ENCODE data around the gene PNPLA2. TPM values are rescaled to one million over a fixed set of nuclear protein-coding genes. Genes with fewer than 3 reads are reported as not detected.
A peak's percentile ranks its signal among the peaks of the same experiment; 100 is the strongest.

PNPLA2 gene
- total RNA-seq, 1 experiment from 2014 or later = 10.5 TPM

- no peak for DNase-seq (ENCODE audit: low read depth)
Measured at GRCh38 chr11:816433-816779, 2.3 kb upstream of the PNPLA2 start.

DNA sequence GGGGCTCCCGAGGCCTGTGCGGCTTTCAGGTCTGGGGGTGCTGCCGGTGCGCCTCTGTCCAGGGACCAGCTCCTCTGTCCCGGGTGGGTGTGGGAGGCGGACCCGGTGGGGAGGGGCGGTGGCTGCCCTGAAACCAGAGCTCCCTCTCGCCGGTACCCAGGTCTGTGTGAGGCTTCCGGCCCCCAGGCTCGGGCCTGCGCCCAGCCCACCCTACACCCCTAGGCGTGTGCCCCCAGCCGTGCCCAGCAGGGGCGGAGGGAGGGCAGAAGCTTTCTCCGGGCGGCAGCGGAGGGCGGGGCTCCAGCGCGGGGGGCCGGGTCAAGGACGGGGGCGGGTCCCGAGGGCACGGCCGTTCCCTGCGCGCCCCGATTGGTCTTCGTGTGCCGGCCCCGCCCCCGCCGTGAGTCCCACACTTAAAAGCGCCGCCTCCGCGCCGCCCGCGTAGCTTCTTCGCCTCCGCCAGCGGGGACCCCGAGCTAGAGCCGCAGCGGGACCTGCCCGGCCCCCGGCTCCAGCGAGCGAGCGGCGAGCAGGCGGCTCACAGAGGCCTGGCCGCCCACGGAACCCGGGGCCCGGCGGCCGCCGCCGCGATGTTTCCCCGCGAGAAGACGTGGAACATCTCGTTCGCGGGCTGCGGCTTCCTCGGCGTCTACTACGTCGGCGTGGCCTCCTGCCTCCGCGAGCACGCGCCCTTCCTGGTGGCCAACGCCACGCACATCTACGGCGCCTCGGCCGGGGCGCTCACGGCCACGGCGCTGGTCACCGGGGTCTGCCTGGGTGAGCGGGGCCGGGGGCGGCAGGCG, 616 bp downstream of the PNPLA2 start:
- DNase-seq (ENCODE audit: low read depth) = peak; percentile 81

GRCh38 chr11:819943-820649, 1.4 kb downstream of the PNPLA2 start:
- DNase-seq (ENCODE audit: low read depth) = peak; percentile 77

GRCh38 chr11:820655-821511, 2.2 kb downstream of the PNPLA2 start:
- DNase-seq (ENCODE audit: low read depth) = peak; percentile 83

GRCh38 chr11:821512-822371, 3.0 kb downstream of the PNPLA2 start:
- peak; percentile 41 for DNase-seq (ENCODE audit: low read depth)

DNA sequence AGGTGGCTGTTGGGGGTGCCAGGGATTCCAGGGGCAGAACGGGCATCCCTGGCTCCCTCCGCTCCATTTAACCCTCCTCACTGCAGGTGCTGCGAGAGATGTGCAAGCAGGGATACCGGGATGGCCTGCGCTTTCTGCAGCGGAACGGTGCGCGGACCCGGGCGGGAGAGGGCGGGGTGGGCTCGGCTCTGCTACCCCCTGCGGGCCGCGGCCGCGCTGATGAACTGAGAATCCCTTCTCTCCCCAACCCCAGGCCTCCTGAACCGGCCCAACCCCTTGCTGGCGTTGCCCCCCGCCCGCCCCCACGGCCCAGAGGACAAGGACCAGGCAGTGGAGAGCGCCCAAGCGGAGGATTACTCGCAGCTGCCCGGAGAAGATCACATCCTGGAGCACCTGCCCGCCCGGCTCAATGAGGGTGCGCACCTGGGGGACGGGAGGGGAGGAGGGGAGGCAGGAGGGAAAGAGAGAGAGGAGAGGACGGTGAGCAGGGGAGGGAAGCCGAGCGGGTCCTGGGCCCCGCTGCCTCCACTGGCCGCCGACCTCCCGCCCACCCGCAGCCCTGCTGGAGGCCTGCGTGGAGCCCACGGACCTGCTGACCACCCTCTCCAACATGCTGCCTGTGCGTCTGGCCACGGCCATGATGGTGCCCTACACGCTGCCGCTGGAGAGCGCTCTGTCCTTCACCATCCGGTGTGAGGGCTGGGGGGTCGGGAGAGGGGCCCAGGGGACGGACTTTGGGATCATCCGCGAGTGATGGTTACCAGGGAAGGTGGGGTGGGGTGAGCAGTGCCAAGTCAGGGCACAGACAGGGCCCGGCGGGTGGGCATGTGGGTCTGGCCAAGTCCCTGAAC, 5.0 kb downstream of the PNPLA2 start:
- no peak for DNase-seq (ENCODE audit: low read depth)

GRCh38 chr11:824292-824880, 5.7 kb downstream of the PNPLA2 start:
- no peak for DNase-seq (ENCODE audit: low read depth)

- DNase-seq (ENCODE audit: low read depth) = no peak
Measured at GRCh38 chr11:824942-825341, 6.2 kb downstream of the PNPLA2 start.

DNA sequence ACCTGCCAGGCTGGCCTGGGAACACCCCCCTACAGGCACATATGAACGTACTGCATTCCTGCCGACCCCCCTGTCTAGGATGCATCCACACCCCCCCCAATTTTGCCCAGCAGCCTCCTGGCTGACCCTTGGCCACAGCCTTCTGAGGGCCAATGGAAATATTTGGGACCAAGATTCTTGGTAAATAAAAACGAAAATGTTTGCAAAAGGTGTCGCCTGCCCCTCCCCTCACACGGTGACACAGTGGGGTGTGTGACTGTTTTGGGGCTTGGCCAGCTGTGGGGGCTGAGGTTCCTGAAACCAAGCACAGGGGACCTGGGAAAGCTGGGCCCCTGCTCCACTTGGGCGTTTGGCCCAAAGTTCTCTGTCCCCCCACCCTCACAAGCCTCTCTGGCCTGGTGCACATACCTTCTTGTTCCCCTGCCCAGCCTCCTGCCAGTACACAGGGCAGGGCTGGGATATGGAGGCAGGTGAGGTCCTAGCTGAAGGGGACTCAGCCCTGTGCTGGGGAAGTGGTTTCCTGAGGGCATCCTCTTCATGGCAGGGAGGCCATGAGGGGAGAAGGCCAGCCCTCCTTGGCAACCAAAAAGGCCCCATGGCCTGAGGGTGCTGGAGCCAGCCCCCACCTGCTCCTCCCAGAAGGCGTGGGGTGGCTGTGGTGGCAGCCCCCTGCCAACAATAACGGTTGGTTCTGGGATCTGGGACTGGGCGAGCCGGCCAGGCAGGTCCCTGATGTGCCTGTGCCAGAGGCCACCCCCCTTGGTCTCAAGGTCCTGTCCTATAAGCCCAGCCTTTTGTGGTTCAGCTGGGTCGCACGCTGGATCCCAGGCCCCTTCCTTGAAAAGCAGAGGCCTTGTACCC, 6.9 kb downstream of the PNPLA2 start:
- no peak for DNase-seq (ENCODE audit: low read depth)

DNA sequence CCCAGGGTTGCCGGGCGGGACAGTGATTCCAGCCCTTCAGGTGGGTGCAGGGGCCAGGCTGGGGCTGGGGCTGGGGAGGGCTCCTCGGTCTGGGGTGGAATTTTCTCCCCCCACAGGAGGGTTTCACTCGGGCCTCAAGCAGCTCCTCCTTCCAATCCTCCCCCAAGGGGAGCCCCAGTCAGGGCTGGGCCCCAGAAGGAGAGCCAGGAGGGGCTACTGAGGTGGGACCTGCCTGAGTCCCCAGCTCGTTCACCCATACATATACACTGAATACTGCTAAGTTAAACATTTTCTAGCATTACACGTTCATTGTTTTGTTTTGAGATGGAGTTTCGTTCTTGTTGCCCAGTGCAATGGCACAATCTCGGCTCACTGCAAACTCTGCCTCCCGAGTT, 7.5 kb downstream of the PNPLA2 start:
- no peak for DNase-seq (ENCODE audit: low read depth)

DNA sequence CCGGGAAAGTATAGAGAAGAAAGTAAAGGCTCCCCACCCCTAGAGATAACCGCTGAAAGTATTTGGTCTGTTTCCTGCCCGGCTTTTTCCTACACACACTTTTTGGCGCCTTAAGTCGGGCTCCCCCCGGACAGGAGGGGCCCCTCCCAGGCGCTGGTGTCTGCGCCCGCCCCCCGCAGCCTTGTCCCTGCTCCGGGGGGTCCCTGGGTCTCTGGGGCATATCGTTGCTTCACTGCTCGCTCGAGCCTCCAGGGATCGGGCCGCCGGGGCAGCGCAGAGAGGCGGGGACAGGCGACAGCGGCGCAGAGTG, 8.1 kb downstream of the PNPLA2 start:
- no peak for DNase-seq (ENCODE audit: low read depth)

GRCh38 chr11:827146-827896, 8.6 kb downstream of the PNPLA2 start:
- DNase-seq (ENCODE audit: low read depth) = no peak

DNA sequence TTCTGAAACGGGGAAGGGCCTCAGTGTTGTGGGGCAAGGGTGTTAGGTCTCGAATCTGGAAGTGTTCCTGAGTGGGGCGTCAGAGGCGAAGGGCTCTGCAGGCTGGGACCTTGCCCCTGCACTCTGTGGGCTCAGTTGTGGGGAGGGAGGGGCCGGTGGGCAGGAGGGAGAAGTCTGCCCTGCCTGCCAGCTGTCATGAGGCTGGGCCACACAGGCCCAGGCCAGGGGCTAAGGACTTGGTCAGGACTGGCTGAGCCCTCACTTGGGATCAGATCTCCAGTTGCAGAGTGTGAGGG, 9.1 kb downstream of the PNPLA2 start, which contains the start of gene CRACR2B:
Gene CRACR2B, plus strand, starts transcription at position 23 of the 296 bp plus-strand sequence. CDS start 689 bp downstream, outside the sequence.
- DNase-seq (ENCODE audit: low read depth) = no peak

- no peak for DNase-seq (ENCODE audit: low read depth)
Measured at GRCh38 chr11:828506-829175, 9.9 kb downstream of the PNPLA2 start.

GRCh38 chr11:829176-829846, 10.6 kb downstream of the PNPLA2 start:
- DNase-seq (ENCODE audit: low read depth) = peak; percentile 73

- no peak for DNase-seq (ENCODE audit: low read depth)
Measured at GRCh38 chr11:829847-830294, 11.2 kb downstream of the PNPLA2 start.
